Measurements from ENCODE around the gene PRR13.
"Not testable (repeated sequence)": the region's sequence is repeated elsewhere in the genome, so short reads cannot be mapped to it uniquely, and the experiment has no call there.

Gene PRR13

GRCh38 chr12:53441040-53441833 is at the start of gene PRR13:
TSS of gene PRR13 (plus strand) at chr12:53441734. CDS start at chr12:53442715, 981 bp downstream.
- H3K9me3 Mint-ChIP-seq, result no peaks in the 10 kb centered on the region
- peaks cover 28% of the 10 kb centered on the region for H3K36me3 Mint-ChIP-seq (ENCODE audit: low read depth)
- no peaks in the 10 kb centered on the region for H3K27me3 Mint-ChIP-seq (ENCODE audit: low read depth, poor library complexity)
- H3K4me3 Mint-ChIP-seq, result peak within 1 kb of the TSS; percentile 92
- H3K27ac Mint-ChIP-seq, result peak within 1 kb of the TSS; percentile 93
- peaks cover 27% of the 10 kb centered on the region for H3K4me1 Mint-ChIP-seq
- TF ChIP-seq, protein P1, sequence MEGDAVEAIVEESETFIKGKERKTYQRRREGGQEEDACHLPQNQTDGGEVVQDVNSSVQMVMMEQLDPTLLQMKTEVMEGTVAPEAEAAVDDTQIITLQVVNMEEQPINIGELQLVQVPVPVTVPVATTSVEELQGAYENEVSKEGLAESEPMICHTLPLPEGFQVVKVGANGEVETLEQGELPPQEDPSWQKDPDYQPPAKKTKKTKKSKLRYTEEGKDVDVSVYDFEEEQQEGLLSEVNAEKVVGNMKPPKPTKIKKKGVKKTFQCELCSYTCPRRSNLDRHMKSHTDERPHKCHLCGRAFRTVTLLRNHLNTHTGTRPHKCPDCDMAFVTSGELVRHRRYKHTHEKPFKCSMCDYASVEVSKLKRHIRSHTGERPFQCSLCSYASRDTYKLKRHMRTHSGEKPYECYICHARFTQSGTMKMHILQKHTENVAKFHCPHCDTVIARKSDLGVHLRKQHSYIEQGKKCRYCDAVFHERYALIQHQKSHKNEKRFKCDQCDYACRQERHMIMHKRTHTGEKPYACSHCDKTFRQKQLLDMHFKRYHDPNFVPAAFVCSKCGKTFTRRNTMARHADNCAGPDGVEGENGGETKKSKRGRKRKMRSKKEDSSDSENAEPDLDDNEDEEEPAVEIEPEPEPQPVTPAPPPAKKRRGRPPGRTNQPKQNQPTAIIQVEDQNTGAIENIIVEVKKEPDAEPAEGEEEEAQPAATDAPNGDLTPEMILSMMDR (IDR thresholded peaks at IDR 0.05), result no peak
- DNase-seq, result peak; percentile 99

- Mint-ChIP-seq H3K27me3 (ENCODE audit: low read depth, poor library complexity) (peaks cover 3% of the 10 kb centered on the region), H3K4me1 (peaks cover 6% of the 10 kb centered on the region), H3K4me3 (no peak overlapping the region)
Observed at GRCh38 chr12:53399896-53400295, 41.6 kb upstream of the PRR13 start.

DNA sequence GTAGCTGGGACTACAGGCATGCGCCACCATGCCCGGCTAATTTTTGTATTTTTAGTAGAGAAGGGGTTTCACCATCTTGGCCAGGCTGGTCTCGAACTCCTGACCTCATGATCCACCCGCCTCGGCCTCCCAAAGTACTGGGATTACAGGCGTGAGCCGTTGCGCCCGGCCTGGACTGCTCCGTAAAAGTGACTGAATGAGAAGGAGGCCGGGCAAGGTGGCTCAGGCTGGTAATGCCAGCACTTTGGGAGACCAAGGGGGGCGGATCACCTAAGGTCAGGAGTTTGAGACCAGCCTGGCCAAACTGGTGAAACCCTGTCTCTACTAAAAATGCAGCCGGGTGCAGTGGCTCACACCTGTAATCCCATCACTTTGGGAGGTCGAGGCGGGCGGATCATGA is 39.2 kb upstream of the PRR13 start:
- H3K4me1 Mint-ChIP-seq, DNase-seq: not testable (repeated sequence)

More at GRCh38 chr12:53399896-53400295, 41.6 kb upstream of the PRR13 start:
- no peak overlapping the region for H3K27ac Mint-ChIP-seq
- DNase-seq, result no peak
- peaks cover 74% of the 10 kb centered on the region for H3K36me3 Mint-ChIP-seq (ENCODE audit: low read depth)
- TF ChIP-seq, protein P1 (IDR thresholded peaks at IDR 0.05), result no peak
- peaks cover 5% of the 10 kb centered on the region for H3K9me3 Mint-ChIP-seq

GRCh38 chr12:53402871-53403270 is 38.7 kb upstream of the PRR13 start:
- H3K4me1 Mint-ChIP-seq, result no peaks in the 10 kb centered on the region
- peak overlapping the region; percentile 75 for H3K27ac Mint-ChIP-seq
- H3K27me3 Mint-ChIP-seq (ENCODE audit: low read depth, poor library complexity), result peaks cover 3% of the 10 kb centered on the region
- no peak overlapping the region for H3K4me3 Mint-ChIP-seq
- TF ChIP-seq, protein P1 (IDR thresholded peaks at IDR 0.05), result no peak
- DNase-seq, result no peak
- peaks cover 5% of the 10 kb centered on the region for H3K9me3 Mint-ChIP-seq
- peaks cover 70% of the 10 kb centered on the region for H3K36me3 Mint-ChIP-seq (ENCODE audit: low read depth)

More for the DNA sequence above, 39.2 kb upstream of the PRR13 start:
- not testable (repeated sequence) for H3K4me3 Mint-ChIP-seq; H3K27me3 Mint-ChIP-seq (ENCODE audit: low read depth, poor library complexity); H3K9me3 Mint-ChIP-seq; H3K27ac Mint-ChIP-seq
- peaks cover 75% of the 10 kb centered on the region for H3K36me3 Mint-ChIP-seq (ENCODE audit: low read depth)

DNA sequence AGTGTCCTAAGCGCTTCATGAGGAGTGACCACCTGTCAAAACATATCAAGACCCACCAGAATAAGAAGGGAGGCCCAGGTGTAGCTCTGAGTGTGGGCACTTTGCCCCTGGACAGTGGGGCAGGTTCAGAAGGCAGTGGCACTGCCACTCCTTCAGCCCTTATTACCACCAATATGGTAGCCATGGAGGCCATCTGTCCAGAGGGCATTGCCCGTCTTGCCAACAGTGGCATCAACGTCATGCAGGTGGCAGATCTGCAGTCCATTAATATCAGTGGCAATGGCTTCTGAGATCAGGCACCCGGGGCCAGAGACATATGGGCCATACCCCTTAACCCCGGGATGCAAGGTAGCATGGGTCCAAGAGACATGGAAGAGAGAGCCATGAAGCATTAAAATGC is 30.6 kb upstream of the PRR13 start:
- DNase-seq, result no peak
- TF ChIP-seq, protein P1 (IDR thresholded peaks at IDR 0.05), result no peak
- no peak overlapping the region for H3K4me3 Mint-ChIP-seq
- no peak overlapping the region for H3K27ac Mint-ChIP-seq
- H3K27me3 Mint-ChIP-seq (ENCODE audit: low read depth, poor library complexity), result no peaks in the 10 kb centered on the region
- peaks cover 58% of the 10 kb centered on the region for H3K36me3 Mint-ChIP-seq (ENCODE audit: low read depth)
- H3K4me1 Mint-ChIP-seq, result peaks cover 25% of the 10 kb centered on the region
- H3K9me3 Mint-ChIP-seq, result no peaks in the 10 kb centered on the region

- Mint-ChIP-seq H3K9me3 (no peaks in the 10 kb centered on the region), H3K27me3 (ENCODE audit: low read depth, poor library complexity) (no peaks in the 10 kb centered on the region), H3K4me1 (peaks cover 27% of the 10 kb centered on the region), H3K27ac (peak overlapping the region; percentile 13), H3K36me3 (ENCODE audit: low read depth) (peaks cover 45% of the 10 kb centered on the region), H3K4me3 (no peak overlapping the region)
- TF ChIP-seq, protein P1 (IDR thresholded peaks at IDR 0.05), result no peak
- no peak for DNase-seq
Observed at GRCh38 chr12:53413485-53414204, 27.9 kb upstream of the PRR13 start.
